Left lung (tissue), 10 donors: ENCODE results near the gene EXT2. TPM values are rescaled to one million over a fixed set of nuclear protein-coding genes. Genes with fewer than 3 reads are reported as not detected.

Experiments used
- ATAC-seq: fragments of 200-7000 bp; cut with Tn5 transposase; one replicate; pipeline ENCODE4 v1.9.1; 2020; ENCODE audit warnings: moderate library complexity
- DNase-seq, 4 donors: peaks; one replicate each; pipeline ENCODE4 v3.0.0-alpha.2; 2013 to 2020
- H3K27ac ChIP-seq, 2 donors: fragments of 200-600 bp; sonication (generic) in 1 of 2; one replicate each; pipeline versions ENCODE4 v1.5.0 to v1.8.0; 2020 to 2021
- H3K27me3 ChIP-seq, 2 donors: fragments of 200-600 bp; sonication (generic) in 1 of 2; one replicate each; pipeline versions ENCODE4 v1.5.0 to v1.8.0; 2020 to 2021
- H3K36me3 ChIP-seq, 2 donors: fragments of 200-600 bp; sonication (generic) in 1 of 2; one replicate each; pipeline versions ENCODE4 v1.5.0 to v1.8.0; 2020 to 2021
- H3K4me1 ChIP-seq, 2 donors: fragments of 200-600 bp; one replicate each; pipeline ENCODE4 v1.8.0; 2021
- H3K4me3 ChIP-seq, 2 donors: fragments of 200-600 bp; sonication (generic) in 1 of 2; one replicate each; pipeline versions ENCODE4 v1.5.0 to v1.8.0; 2020 to 2021; ENCODE audit warnings: mild to moderate bottlenecking in 1 of 2
- H3K9me3 ChIP-seq, 2 donors: fragments of 200-600 bp; sonication (generic) in 1 of 2; one replicate each; pipeline versions ENCODE4 v1.5.0 to v1.8.0; 2020 to 2021
- CTCF ChIP-seq, 2 donors: fragments of 200-600 bp; sonication (generic) in 1 of 2; IDR thresholded peaks; one replicate each; pipeline versions ENCODE4 v1.5.0 to v1.8.0; 2021; ENCODE audit warnings: antibody characterized with exemption in 2 of 2
- intact Hi-C, 2 donors: fragments of 100-400 bp; cut with DNase I; formaldehyde crosslinking; loops; one replicate each; pipeline versions ENCODE4 v1.11.2 to v1.14.2; 2022
- polyA plus RNA-seq, 6 donors: library from polyadenylated mRNA; unstranded; fragments of 120-200 nt; gene quantifications; one replicate each; pipeline ENCODE4 v1.2.1, GENCODE V29; 2013; ENCODE audit not compliant: insufficient read length in 6 of 6
- total RNA-seq, 2 donors: library from RNA; stranded (reverse); fragmentation: NEBNext Ultra II Directional; extraction: Animal tissue kit (Norgen Biotek cat#: 25700); gene quantifications; one replicate each; pipeline ENCODE4 v1.2.1, GENCODE V29; 2021
- donor health status: DM: no; HTN: yes; CAD: no.
- donor health status: DM: no; HTN: no; CAD: no.

EXT2 gene
- total and polyA plus RNA-seq, 8 donors: 56.4 to 85.0 (median 76.8) TPM

GRCh38 chr11:44185522-44185921 lies 90.0 kb downstream of the EXT2 start:
- Histone ChIP-seq H3K9me3 (peaks cover 0 to 21% of the 10 kb centered on the region in 2 donors), H3K4me1 (no peaks in the 10 kb centered on the region), H3K36me3 (peaks cover 0 to 20% of the 10 kb centered on the region in 2 donors), H3K27me3 (no peaks in the 10 kb centered on the region), H3K4me3 (no peak overlapping the region), H3K27ac (no peak overlapping the region)
- ATAC-seq: no peak
- TF ChIP-seq CTCF (IDR thresholded peaks at IDR 0.05): no peak
- no peak for DNase-seq
- intact Hi-C loops: no loop called here

- Histone ChIP-seq H3K4me3 (no peak overlapping the region), H3K9me3 (peaks cover 0 to 21% of the 10 kb centered on the region in 2 donors), H3K27me3 (no peaks in the 10 kb centered on the region), H3K4me1 (no peaks in the 10 kb centered on the region), H3K36me3 (peaks cover 0 to 20% of the 10 kb centered on the region in 2 donors), H3K27ac (no peak overlapping the region)
- ATAC-seq (no peak), DNase-seq (no peak)
- intact Hi-C loops: no loop called here
- no peak for TF ChIP-seq CTCF (IDR thresholded peaks at IDR 0.05)
These were observed 90.9 kb downstream of the EXT2 start for GRCh38 chr11:44186321-44186930.

GRCh38 chr11:44188643-44189042 lies 93.2 kb downstream of the EXT2 start:
- intact Hi-C loops: no loop called here
- peaks cover 0 to 20% of the 10 kb centered on the region in 2 donors for H3K36me3 ChIP-seq
- TF ChIP-seq CTCF (IDR thresholded peaks at IDR 0.05): no peak
- peaks cover 0 to 21% of the 10 kb centered on the region in 2 donors for H3K9me3 ChIP-seq
- ATAC-seq (no peak), DNase-seq (no peak)
- H3K27me3 ChIP-seq: no peaks in the 10 kb centered on the region
- H3K4me1 ChIP-seq: no peaks in the 10 kb centered on the region
- H3K27ac ChIP-seq: no peak overlapping the region
- H3K4me3 ChIP-seq: no peak overlapping the region

- H3K9me3 ChIP-seq: peaks cover 0 to 21% of the 10 kb centered on the region in 2 donors
- ATAC-seq (no peak), DNase-seq (no peak)
- H3K4me1 ChIP-seq: no peaks in the 10 kb centered on the region
- no peak overlapping the region for H3K27ac ChIP-seq
- intact Hi-C loops: no loop called here
- no peak for TF ChIP-seq CTCF (IDR thresholded peaks at IDR 0.05)
- peaks cover 0 to 20% of the 10 kb centered on the region in 2 donors for H3K36me3 ChIP-seq
- H3K27me3 ChIP-seq: no peaks in the 10 kb centered on the region
- no peak overlapping the region for H3K4me3 ChIP-seq
These were observed 94.8 kb downstream of the EXT2 start for GRCh38 chr11:44189986-44190882.

GRCh38 chr11:44190883-44191230 lies 95.4 kb downstream of the EXT2 start:
- no peak for DNase-seq
- no peak for TF ChIP-seq CTCF (IDR thresholded peaks at IDR 0.05)
- Histone ChIP-seq H3K27ac (no peak overlapping the region), H3K27me3 (no peaks in the 10 kb centered on the region), H3K4me3 (no peak overlapping the region), H3K9me3 (peaks cover 0 to 21% of the 10 kb centered on the region in 2 donors), H3K36me3 (peaks cover 0 to 20% of the 10 kb centered on the region in 2 donors), H3K4me1 (no peaks in the 10 kb centered on the region)
- no peak for ATAC-seq
- intact Hi-C loops: no loop called here
